Suprapubic skin (tissue), 2 donors: ENCODE data around the gene SHF.

ENCODE experiments used
- EP300 ChIP-seq: sonication (generic); formaldehyde crosslinking; IDR thresholded peaks from one replicate; pipeline ENCODE4 v1.6.1; 2017; ENCODE audit warnings: antibody characterized with exemption
- POLR2A ChIP-seq, 2 donors: fragments of 450-650 bp; IDR thresholded peaks; one replicate each; pipeline ENCODE4 v1.6.1; 2017; ENCODE audit warnings: antibody characterized with exemption in 2 of 2, mild to moderate bottlenecking in 2 of 2, moderate library complexity in 2 of 2

DNA sequence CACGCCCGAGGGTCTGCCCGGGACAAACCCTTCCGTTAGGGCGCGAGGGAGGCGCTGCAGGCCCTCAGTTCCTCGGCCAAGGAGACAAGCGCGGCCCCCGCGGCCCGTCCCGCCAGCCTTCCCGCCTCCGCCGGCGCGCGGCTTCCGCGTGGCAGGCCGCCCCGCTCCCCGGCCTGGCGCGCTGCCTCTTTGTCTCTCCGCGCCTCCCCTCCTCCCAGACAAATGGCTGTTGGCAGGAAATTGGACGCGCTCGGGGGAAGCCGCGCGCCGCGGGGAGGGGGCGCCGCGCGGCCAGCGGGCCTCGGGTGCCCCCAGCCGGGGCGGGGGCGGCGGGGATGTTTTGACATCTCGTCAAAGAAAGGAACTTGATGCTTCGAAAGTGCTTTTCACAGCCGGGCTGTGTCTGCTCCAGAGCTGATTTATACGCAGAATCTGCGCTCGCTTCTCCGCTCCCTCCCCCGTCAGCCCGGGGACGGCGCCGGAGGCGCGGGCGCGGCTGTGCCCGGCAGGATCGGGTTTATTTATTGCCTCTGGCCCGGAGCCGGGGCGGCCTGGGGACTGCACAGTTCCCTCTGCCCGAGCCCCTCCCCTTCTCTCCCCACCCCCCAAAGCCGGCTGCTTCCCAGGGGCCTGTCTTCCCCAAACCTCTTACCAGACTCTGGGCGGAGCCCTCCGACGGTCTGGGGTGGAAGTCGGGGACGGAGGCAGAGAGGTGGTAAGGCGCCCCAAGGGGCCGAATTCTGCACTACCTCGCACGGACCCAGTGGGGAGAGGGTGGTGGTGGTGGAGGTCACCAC, 20.7 kb downstream of the SHF start:
- TF ChIP-seq EP300 (no peak), POLR2A (IDR thresholded peaks at IDR 0.05) (peak in 1 of 2 donors; percentile 5)
